AG09319 (cell line): ENCODE measurements around the gene FHIT.

Experiments used
- DNase-seq: peaks from one replicate; pipeline ENCODE4 v3.0.0-alpha.2; 2010; ENCODE audit warnings: low read depth; ENCODE audit errors: extremely low read depth
- CTCF ChIP-seq: IDR thresholded peaks from 2 replicates; pipeline ENCODE4 v1.5.1; 2011; ENCODE audit warnings: low read depth, mild to moderate bottlenecking, inconsistent platforms, low read length, moderate library complexity

Gene FHIT

GRCh38 chr3:60884005-60884404 is 367.2 kb downstream of the FHIT start:
- no peak for DNase-seq
- no peak for TF ChIP-seq CTCF

GRCh38 chr3:60877188-60877587 is 374.1 kb downstream of the FHIT start:
- DNase-seq = no peak

GRCh38 chr3:60870396-60870795 is 380.9 kb downstream of the FHIT start:
- no peak for DNase-seq
- TF ChIP-seq CTCF = no peak

More at GRCh38 chr3:60877188-60877587, 374.1 kb downstream of the FHIT start:
- TF ChIP-seq CTCF = no peak

- no peak for DNase-seq
- TF ChIP-seq CTCF = no peak
These were observed 384.1 kb downstream of the FHIT start for GRCh38 chr3:60867200-60867599.

GRCh38 chr3:60856257-60857046 is 394.8 kb downstream of the FHIT start:
- DNase-seq = no peak
- TF ChIP-seq CTCF = no peak

- no peak for TF ChIP-seq CTCF
- DNase-seq = no peak
These were observed 396.0 kb downstream of the FHIT start for GRCh38 chr3:60855250-60855649.

- TF ChIP-seq CTCF = no peak
- no peak for DNase-seq
These were observed 396.5 kb downstream of the FHIT start for GRCh38 chr3:60854791-60855190.
